ENCODE data around the gene FARS2. TPM values are rescaled to one million over a fixed set of nuclear protein-coding genes. Genes with fewer than 3 reads are reported as not detected.

The FARS2 gene
- total RNA-seq, 1 experiment from 2014 or later = 17.8 TPM

GRCh38 chr6:5595184-5595583, 333.9 kb downstream of the FARS2 start:
- H3K4me3 ChIP-seq (ENCODE audit: low read depth, low read length, poor library complexity, severe bottlenecking) = no peak overlapping the region
- ChIA-PET CTCF (no interaction called here), POLR2A (ENCODE audit: low non-redundant PET) (no interaction called here)
- no peaks in the 10 kb centered on the region for H3K9me3 ChIP-seq (ENCODE audit: low read depth, low read length, poor library complexity, severe bottlenecking)
- intact Hi-C loops (cut with micrococcal nuclease; ENCODE audit: unreplicated experiment) = no loop called here
- no peak for TF ChIP-seq EZH2 (IDR thresholded peaks at IDR 0.05; ENCODE audit: borderline replicate concordance, low read depth, low read length, poor library complexity, severe bottlenecking)
- H3K4me1 ChIP-seq (ENCODE audit: insufficient read depth, low read length, poor library complexity, severe bottlenecking) = peaks cover 6% of the 10 kb centered on the region
- no peaks in the 10 kb centered on the region for H3K36me3 ChIP-seq (ENCODE audit: insufficient read depth, low read length, poor library complexity, severe bottlenecking)
- DNase-seq (ENCODE audit: low spot score) = no peak
- H3K27me3 ChIP-seq (replicated peaks; ENCODE audit: insufficient read depth, low read depth, low read length, poor library complexity) = no peaks in the 10 kb centered on the region
- BruUV-seq (replicated peaks) = no TSS peak
- H3K27ac ChIP-seq (ENCODE audit: low read depth, low read length, poor library complexity, severe bottlenecking) = no peak overlapping the region

DNA sequence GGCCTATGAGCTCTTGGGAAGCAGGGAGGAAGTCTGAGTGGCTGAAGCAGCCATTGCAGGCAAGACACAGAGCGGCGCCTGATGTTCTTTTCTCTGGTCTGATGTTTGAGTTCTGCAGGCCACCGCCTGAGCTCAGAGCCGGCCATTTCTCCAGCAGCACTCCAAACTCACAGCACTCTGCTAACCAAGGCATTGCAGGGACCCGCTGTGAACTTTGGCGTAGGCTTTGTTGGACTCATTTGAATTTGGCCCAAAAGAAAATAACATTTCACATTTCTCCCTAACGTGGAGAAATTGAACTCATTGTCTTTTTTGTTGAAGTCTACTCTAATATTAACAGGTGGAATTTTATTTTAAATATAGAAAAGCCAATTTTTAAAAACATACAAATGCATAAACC, 336.1 kb downstream of the FARS2 start:
- Histone ChIP-seq H3K27me3 (replicated peaks; ENCODE audit: insufficient read depth, low read depth, low read length, poor library complexity) (no peaks in the 10 kb centered on the region), H3K27ac (ENCODE audit: low read depth, low read length, poor library complexity, severe bottlenecking) (no peak overlapping the region), H3K9me3 (ENCODE audit: low read depth, low read length, poor library complexity, severe bottlenecking) (no peaks in the 10 kb centered on the region), H3K36me3 (ENCODE audit: insufficient read depth, low read length, poor library complexity, severe bottlenecking) (no peaks in the 10 kb centered on the region), H3K4me1 (ENCODE audit: insufficient read depth, low read length, poor library complexity, severe bottlenecking) (peaks cover 20% of the 10 kb centered on the region), H3K4me3 (ENCODE audit: low read depth, low read length, poor library complexity, severe bottlenecking) (no peak overlapping the region)
- BruUV-seq (replicated peaks) = no TSS peak
- TF ChIP-seq EZH2 (IDR thresholded peaks at IDR 0.05; ENCODE audit: borderline replicate concordance, low read depth, low read length, poor library complexity, severe bottlenecking) (no peak), CTCF (conservative IDR thresholded peaks at IDR 0.05; ENCODE audit: low read depth, low read length) (no peak)
- CTCF ChIA-PET = no interaction called here
- intact Hi-C loops (cut with micrococcal nuclease; ENCODE audit: unreplicated experiment) = no loop called here
- POLR2A ChIA-PET (ENCODE audit: low non-redundant PET) = no interaction called here
- DNase-seq (ENCODE audit: low spot score) = no peak

DNA sequence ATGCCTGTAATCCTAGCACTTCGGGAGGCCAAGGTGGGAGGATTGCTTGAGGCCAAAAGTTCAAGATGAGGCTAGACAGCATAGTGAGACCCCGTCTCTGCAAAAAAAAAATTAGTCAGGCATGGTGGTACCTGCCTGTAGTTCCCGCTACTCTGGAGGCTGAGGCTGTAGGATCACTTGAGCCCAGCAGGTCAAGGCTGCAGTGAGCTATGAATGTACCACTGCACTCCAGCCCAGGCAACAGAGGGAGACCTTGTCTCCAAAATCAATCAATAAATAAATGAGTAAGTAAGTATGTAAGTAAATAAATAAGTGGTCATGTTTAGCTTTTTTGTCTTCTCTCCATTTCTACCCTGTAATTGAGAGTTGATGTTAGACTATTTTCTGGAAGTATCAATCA, 336.8 kb downstream of the FARS2 start:
- Histone ChIP-seq H3K27me3 (replicated peaks; ENCODE audit: insufficient read depth, low read depth, low read length, poor library complexity) (no peaks in the 10 kb centered on the region), H3K4me1 (ENCODE audit: insufficient read depth, low read length, poor library complexity, severe bottlenecking) (peaks cover 20% of the 10 kb centered on the region), H3K9me3 (ENCODE audit: low read depth, low read length, poor library complexity, severe bottlenecking) (no peaks in the 10 kb centered on the region), H3K27ac (ENCODE audit: low read depth, low read length, poor library complexity, severe bottlenecking) (no peak overlapping the region), H3K36me3 (ENCODE audit: insufficient read depth, low read length, poor library complexity, severe bottlenecking) (no peaks in the 10 kb centered on the region), H3K4me3 (ENCODE audit: low read depth, low read length, poor library complexity, severe bottlenecking) (no peak overlapping the region)
- ChIA-PET POLR2A (ENCODE audit: low non-redundant PET) (no interaction called here), CTCF (no interaction called here)
- TF ChIP-seq CTCF (conservative IDR thresholded peaks at IDR 0.05; ENCODE audit: low read depth, low read length) = no peak
- TF ChIP-seq EZH2 (IDR thresholded peaks at IDR 0.05; ENCODE audit: borderline replicate concordance, low read depth, low read length, poor library complexity, severe bottlenecking) = no peak
- no TSS peak for BruUV-seq (replicated peaks)
- intact Hi-C loops (cut with micrococcal nuclease; ENCODE audit: unreplicated experiment) = no loop called here
- no peak for DNase-seq (ENCODE audit: low spot score)

DNA sequence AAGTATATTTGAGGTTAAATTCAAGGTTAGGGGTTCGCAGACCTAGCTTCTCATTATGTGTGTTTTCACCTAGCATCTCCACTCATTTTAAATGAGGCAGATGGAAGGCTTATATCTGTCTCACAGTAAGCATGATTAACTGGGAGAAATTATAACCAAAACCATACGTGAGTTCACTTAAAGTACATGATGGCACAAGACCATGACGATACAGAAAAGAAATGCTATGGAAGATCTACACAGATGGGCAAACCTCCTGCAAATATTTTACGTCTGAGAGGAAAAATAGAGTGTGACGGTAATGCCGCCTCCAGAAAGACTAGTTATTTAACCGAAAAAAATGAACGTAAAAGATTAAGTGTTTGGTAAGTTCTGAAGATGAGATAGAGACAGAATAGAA, 337.8 kb downstream of the FARS2 start:
- Histone ChIP-seq H3K9me3 (ENCODE audit: low read depth, low read length, poor library complexity, severe bottlenecking) (no peaks in the 10 kb centered on the region), H3K36me3 (ENCODE audit: insufficient read depth, low read length, poor library complexity, severe bottlenecking) (no peaks in the 10 kb centered on the region), H3K4me1 (ENCODE audit: insufficient read depth, low read length, poor library complexity, severe bottlenecking) (peaks cover 20% of the 10 kb centered on the region), H3K4me3 (ENCODE audit: low read depth, low read length, poor library complexity, severe bottlenecking) (no peak overlapping the region), H3K27ac (ENCODE audit: low read depth, low read length, poor library complexity, severe bottlenecking) (no peak overlapping the region), H3K27me3 (replicated peaks; ENCODE audit: insufficient read depth, low read depth, low read length, poor library complexity) (no peaks in the 10 kb centered on the region)
- TF ChIP-seq EZH2 (IDR thresholded peaks at IDR 0.05; ENCODE audit: borderline replicate concordance, low read depth, low read length, poor library complexity, severe bottlenecking) (no peak), CTCF (conservative IDR thresholded peaks at IDR 0.05; ENCODE audit: low read depth, low read length) (no peak)
- intact Hi-C loops (cut with micrococcal nuclease; ENCODE audit: unreplicated experiment) = no loop called here
- ChIA-PET POLR2A (ENCODE audit: low non-redundant PET) (interaction anchor here (0.6 kb wide), 1 partner anchor 11 kb away, joined by 3 read pairs; no protein-coding TSS in a partner anchor), CTCF (no interaction called here)
- DNase-seq (ENCODE audit: low spot score) = no peak
- no TSS peak for BruUV-seq (replicated peaks)

Data from A673 (cell line).